A673 (cell line): ENCODE data around the gene ATCAY. TPM values are rescaled to one million over a fixed set of nuclear protein-coding genes. Genes with fewer than 3 reads are reported as not detected.
A peak's percentile ranks its signal among the peaks of the same experiment; 100 is the strongest.

ENCODE experiments used
- BruUV-seq: library from RNA; stranded (reverse); fragments of 400-500 nt; replicated peaks from 2 replicates; lab custom pipeline; 2021; lab: Mats Ljungman, UMichigan
- CTCF ChIA-PET: fragments of 300-600 bp; sonication (Branson Sonifier 250); formaldehyde crosslinking; loops from one replicate; lab custom pipeline; 2022; ENCODE audit warnings: antibody characterized with exemption; lab: Charles Lee
- POLR2A ChIA-PET: fragments of 300-600 bp; sonication (Branson Sonifier 250); formaldehyde crosslinking; loops from one replicate; lab custom pipeline; 2022; ENCODE audit warnings: antibody characterized with exemption; ENCODE audit not compliant: low non-redundant PET; lab: Charles Lee
- DNase-seq: peaks from one replicate; pipeline ENCODE4 v3.0.0-alpha.2; 2015; ENCODE audit warnings: low spot score
- H3K27ac ChIP-seq: fragments of 200-600 bp; sonication (generic); 2 replicates; pipeline ENCODE4 v1.5.1; 2016; ENCODE audit warnings: mixed run types, low read depth, mild to moderate bottlenecking, mixed read lengths, antibody characterized with exemption, low read length; ENCODE audit not compliant: poor library complexity, severe bottlenecking
- H3K27me3 ChIP-seq: fragments of 200-600 bp; sonication (generic); replicated peaks from 2 replicates; pipeline ENCODE4 v1.6.1; 2017; ENCODE audit warnings: mixed run types, low read depth, mild to moderate bottlenecking, mixed read lengths, antibody characterized with exemption, low read length; ENCODE audit not compliant: insufficient read depth, poor library complexity
- H3K36me3 ChIP-seq: fragments of 200-600 bp; sonication (generic); 2 replicates; pipeline ENCODE4 v1.6.1; 2016; ENCODE audit warnings: mixed run types, mild to moderate bottlenecking, mixed read lengths, antibody characterized with exemption, low read length; ENCODE audit not compliant: insufficient read depth, poor library complexity, severe bottlenecking
- H3K4me1 ChIP-seq: fragments of 200-600 bp; sonication (generic); 2 replicates; pipeline ENCODE4 v1.6.1; 2017; ENCODE audit warnings: mixed run types, mild to moderate bottlenecking, mixed read lengths, antibody characterized with exemption, low read length; ENCODE audit not compliant: insufficient read depth, poor library complexity, severe bottlenecking
- H3K4me3 ChIP-seq: fragments of 200-600 bp; sonication (generic); 2 replicates; pipeline ENCODE4 v1.5.1; 2016; ENCODE audit warnings: low read depth, mixed run types, mild to moderate bottlenecking, mixed read lengths, low read length; ENCODE audit not compliant: poor library complexity, severe bottlenecking
- H3K9me3 ChIP-seq: fragments of 200-600 bp; sonication (generic); 2 replicates; pipeline ENCODE4 v1.6.1; 2016; ENCODE audit warnings: mixed run types, low read depth, mild to moderate bottlenecking, mixed read lengths, antibody characterized with exemption, low read length; ENCODE audit not compliant: poor library complexity, severe bottlenecking
- CTCF ChIP-seq: fragments of 300-800, 200-600 bp; sonication (generic); conservative IDR thresholded peaks from 2 replicates; pipeline ENCODE4 v1.5.1; 2017; ENCODE audit warnings: low read depth, mild to moderate bottlenecking, antibody characterized with exemption, low read length, moderate library complexity, mixed read lengths
- EZH2 ChIP-seq: fragments of 200-600 bp; sonication (generic); IDR thresholded peaks from 2 replicates; pipeline ENCODE4 v1.6.1; 2017; ENCODE audit warnings: borderline replicate concordance, low read depth, mild to moderate bottlenecking, mixed read lengths, antibody characterized with exemption, low read length; ENCODE audit not compliant: poor library complexity, severe bottlenecking
- intact Hi-C: fragments of 100-400 bp; cut with micrococcal nuclease; formaldehyde crosslinking; loops from one replicate; pipeline ENCODE4 v1.10.0; 2022; ENCODE audit not compliant: unreplicated experiment
- total RNA-seq: library from RNA; stranded (reverse); gene quantifications from 2 replicates; pipeline ENCODE4 v1.2.3, GENCODE V29; 2021

The ATCAY gene
- total RNA-seq, 1 experiment from 2014 or later: 0.95 TPM

- Histone ChIP-seq H3K27me3 (peaks cover 26% of the 10 kb centered on the region), H3K9me3 (no peaks in the 10 kb centered on the region), H3K27ac (no peak overlapping the region), H3K36me3 (no peaks in the 10 kb centered on the region), H3K4me3 (peak overlapping the region; percentile 26), H3K4me1 (no peaks in the 10 kb centered on the region)
- no TSS peak for BruUV-seq
- TF ChIP-seq EZH2 (no peak), CTCF (no peak)
- CTCF ChIA-PET: interaction anchor here (0.6 kb wide), 1 partner anchor 126 kb away, joined by 8 read pairs; no protein-coding TSS in a partner anchor
- intact Hi-C loops: no loop called here
- no peak for DNase-seq
- POLR2A ChIA-PET: no interaction called here
Measured at GRCh38 chr19:3881272-3882040, 971 bp downstream of the ATCAY start.

GRCh38 chr19:3882041-3882384, 1.5 kb downstream of the ATCAY start:
- Histone ChIP-seq H3K4me1 (no peaks in the 10 kb centered on the region), H3K36me3 (no peaks in the 10 kb centered on the region), H3K4me3 (no peak overlapping the region), H3K9me3 (no peaks in the 10 kb centered on the region), H3K27me3 (peaks cover 26% of the 10 kb centered on the region), H3K27ac (no peak overlapping the region)
- no TSS peak for BruUV-seq
- DNase-seq: no peak
- ChIA-PET CTCF (no interaction called here), POLR2A (no interaction called here)
- intact Hi-C loops: no loop called here
- TF ChIP-seq EZH2 (no peak), CTCF (no peak)

GRCh38 chr19:3890591-3890990, 10.1 kb downstream of the ATCAY start:
- Histone ChIP-seq H3K36me3 (no peaks in the 10 kb centered on the region), H3K9me3 (no peaks in the 10 kb centered on the region), H3K27me3 (no peaks in the 10 kb centered on the region), H3K4me3 (no peak overlapping the region), H3K4me1 (no peaks in the 10 kb centered on the region), H3K27ac (no peak overlapping the region)
- BruUV-seq: no TSS peak
- no peak for DNase-seq
- ChIA-PET CTCF (interaction anchor here (0.7 kb wide), 1 partner anchor 343 kb away, joined by 5 read pairs; no protein-coding TSS in a partner anchor), POLR2A (interaction anchor here (0.6 kb wide), 1 partner anchor 20 kb away, joined by 3 read pairs; no protein-coding TSS in a partner anchor)
- intact Hi-C loops: no loop called here
- TF ChIP-seq EZH2: no peak
- TF ChIP-seq CTCF: no peak
